Hepatocyte (in vitro differentiated cells): Measurements from ENCODE around the gene RASGEF1C. TPM values are rescaled to one million over a fixed set of nuclear protein-coding genes. Genes with fewer than 3 reads are reported as not detected.

Source experiments
- DNase-seq: peaks from one replicate; pipeline ENCODE4 v3.0.0-alpha.2; 2016; ENCODE audit warnings: low spot score
- H2AFZ ChIP-seq: fragments of 200-600 bp; sonication (generic); 2 replicates; pipeline ENCODE4 v1.6.0; 2016; ENCODE audit warnings: antibody characterized with exemption, mild to moderate bottlenecking
- H3K27ac ChIP-seq: fragments of 200-600 bp; sonication (generic); 2 replicates; pipeline ENCODE4 v1.5.1; 2016; ENCODE audit warnings: mild to moderate bottlenecking
- H3K27me3 ChIP-seq: fragments of 200-600 bp; sonication (generic); 2 replicates; pipeline ENCODE4 v1.6.1; 2016
- H3K36me3 ChIP-seq: fragments of 200-600 bp; sonication (generic); replicated peaks from 2 replicates; pipeline ENCODE4 v1.5.1; 2016; ENCODE audit warnings: low read depth; ENCODE audit not compliant: insufficient read depth
- H3K4me1 ChIP-seq: fragments of 200-600 bp; sonication (generic); 2 replicates; pipeline ENCODE4 v1.5.1; 2016; ENCODE audit warnings: mild to moderate bottlenecking, moderate library complexity; ENCODE audit not compliant: insufficient read depth
- H3K4me2 ChIP-seq: fragments of 200-600 bp; sonication (generic); 2 replicates; pipeline ENCODE4 v1.6.0; 2016
- H3K4me3 ChIP-seq: fragments of 200-600 bp; sonication (generic); 2 replicates; pipeline ENCODE4 v1.5.1; 2016; ENCODE audit warnings: mild to moderate bottlenecking
- H3K79me2 ChIP-seq: fragments of 200-600 bp; sonication (generic); 2 replicates; pipeline ENCODE4 v1.6.0; 2017; ENCODE audit warnings: mild to moderate bottlenecking
- H3K9me2 ChIP-seq: fragments of 200-600 bp; sonication (generic); replicated peaks from 2 replicates; pipeline ENCODE4 v1.6.0; 2017; ENCODE audit warnings: mild to moderate bottlenecking; ENCODE audit not compliant: insufficient read depth
- H3K9me3 ChIP-seq: fragments of 200-600 bp; sonication (generic); 2 replicates; pipeline ENCODE4 v1.5.1; 2016; ENCODE audit warnings: low read depth, mild to moderate bottlenecking
- H4K20me1 ChIP-seq: fragments of 200-600 bp; sonication (generic); 2 replicates; pipeline ENCODE4 v1.6.0; 2016; ENCODE audit warnings: mild to moderate bottlenecking; ENCODE audit not compliant: insufficient read depth, poor library complexity, severe bottlenecking
- CTCF ChIP-seq: fragments of 200-600 bp; sonication (generic); IDR thresholded peaks from 2 replicates; pipeline ENCODE4 v1.5.1; 2016; ENCODE audit warnings: antibody characterized with exemption, mild to moderate bottlenecking; ENCODE audit not compliant: poor library complexity
- EZH2 ChIP-seq: fragments of 200-600 bp; sonication (generic); IDR thresholded peaks from 2 replicates; pipeline ENCODE4 v1.6.1; 2016; ENCODE audit warnings: antibody characterized with exemption, mild to moderate bottlenecking, borderline replicate concordance
- EZH2phosphoT487 ChIP-seq: fragments of 200-600 bp; sonication (generic); IDR thresholded peaks from one replicate; pipeline ENCODE4 v1.6.1; 2018; ENCODE audit warnings: antibody characterized with exemption, mild to moderate bottlenecking, low read depth, moderate library complexity; ENCODE audit not compliant: unreplicated experiment, severe bottlenecking
- WGBS: methylation state at CpG from one replicate; pipeline ENCODE4 v1.1.6; 2016; ENCODE audit warnings: low lambda C conversion rate; ENCODE audit errors: missing lambda C conversion rate; 5-methylcytosine and 5-hydroxymethylcytosine counted together
- polyA plus RNA-seq: library from polyadenylated mRNA; unstranded; fragments of >200 nt; fragmentation: Nextera tagmentation; extraction: Ambion mirVana; gene quantifications from 2 replicates; pipeline ENCODE4 v1.2.1, GENCODE V29; 2016
- total RNA-seq: library from RNA; depleted of rRNA; stranded (reverse); fragments of >200 nt; gene quantifications from 2 replicates; pipeline ENCODE4 v1.2.3, GENCODE V29; 2014

RASGEF1C gene
- total and polyA plus RNA-seq, 2 experiments from 2014 or later: not detected

GRCh38 chr5:180153991-180154390 is 55.0 kb downstream of the RASGEF1C start:
- H3K27me3 ChIP-seq: no peaks in the 10 kb centered on the region
- no peaks in the 10 kb centered on the region for H3K79me2 ChIP-seq
- H2AFZ ChIP-seq: no peak overlapping the region
- no peaks in the 10 kb centered on the region for H3K9me3 ChIP-seq
- no peaks in the 10 kb centered on the region for H4K20me1 ChIP-seq
- no peak overlapping the region for H3K4me2 ChIP-seq
- H3K27ac ChIP-seq: no peak overlapping the region
- no peaks in the 10 kb centered on the region for H3K36me3 ChIP-seq
- H3K4me1 ChIP-seq: no peaks in the 10 kb centered on the region
- H3K9me2 ChIP-seq: no peaks in the 10 kb centered on the region
- TF ChIP-seq CTCF (no peak), EZH2phosphoT487 (no peak), EZH2 (no peak)
- WGBS: 70% methylated on average over 6 of the region's 6 CpGs
- H3K4me3 ChIP-seq: no peak overlapping the region
- DNase-seq: no peak

- Histone ChIP-seq H3K27ac (no peak overlapping the region), H3K79me2 (no peaks in the 10 kb centered on the region), H2AFZ (no peak overlapping the region), H3K4me3 (no peak overlapping the region), H3K9me3 (no peaks in the 10 kb centered on the region), H3K27me3 (no peaks in the 10 kb centered on the region), H3K36me3 (no peaks in the 10 kb centered on the region), H3K4me1 (no peaks in the 10 kb centered on the region), H4K20me1 (no peaks in the 10 kb centered on the region), H3K4me2 (no peak overlapping the region), H3K9me2 (no peaks in the 10 kb centered on the region)
- DNase-seq: no peak
- TF ChIP-seq EZH2phosphoT487: no peak
- no peak for TF ChIP-seq CTCF
- no peak for TF ChIP-seq EZH2
- WGBS: 0% methylated on average over 1 of the region's 1 CpG
Measured at GRCh38 chr5:180153099-180153498, 55.9 kb downstream of the RASGEF1C start.

- DNase-seq: no peak
- WGBS: 94% methylated on average over 16 of the region's 16 CpGs
- no peak overlapping the region for H3K4me3 ChIP-seq
- H2AFZ ChIP-seq: no peak overlapping the region
- no peaks in the 10 kb centered on the region for H3K9me3 ChIP-seq
- H3K4me2 ChIP-seq: no peak overlapping the region
- no peaks in the 10 kb centered on the region for H4K20me1 ChIP-seq
- no peaks in the 10 kb centered on the region for H3K79me2 ChIP-seq
- no peaks in the 10 kb centered on the region for H3K9me2 ChIP-seq
- H3K4me1 ChIP-seq: no peaks in the 10 kb centered on the region
- TF ChIP-seq EZH2phosphoT487: no peak
- TF ChIP-seq CTCF: no peak
- TF ChIP-seq EZH2: no peak
- H3K27me3 ChIP-seq: no peaks in the 10 kb centered on the region
- no peak overlapping the region for H3K27ac ChIP-seq
- H3K36me3 ChIP-seq: no peaks in the 10 kb centered on the region
Measured at GRCh38 chr5:180143656-180144364, 65.2 kb downstream of the RASGEF1C start.
